ENCODE results near the gene TMEM256.
"Not testable (repeated sequence)": the region's sequence is repeated elsewhere in the genome, so short reads cannot be mapped to it uniquely, and the experiment has no call there.

The TMEM256 gene

GRCh38 chr17:7382901-7383300 lies 21.0 kb downstream of the TMEM256 start:
- no peak for TF ChIP-seq CTCF (IDR thresholded peaks at IDR 0.05; ENCODE audit: insufficient read depth, missing control alignments)
- no peak for DNase-seq (ENCODE audit: insufficient read length, low spot score)
- FAIRE-seq = no peak

GRCh38 chr17:7380855-7381683 lies 22.8 kb downstream of the TMEM256 start, which contains the start of gene TNK1:
TNK1 (plus strand) TSS chr17:7381089; CDS start chr17:7382927, 1,838 bp downstream.
- FAIRE-seq = no peak
- no peak for TF ChIP-seq CTCF (IDR thresholded peaks at IDR 0.05; ENCODE audit: insufficient read depth, missing control alignments)
- DNase-seq (ENCODE audit: insufficient read length, low spot score) = peak; percentile 90

- DNase-seq (ENCODE audit: insufficient read length, low spot score) = no peak
- FAIRE-seq = no peak
- TF ChIP-seq CTCF (IDR thresholded peaks at IDR 0.05; ENCODE audit: insufficient read depth, missing control alignments) = no peak
These were observed 23.6 kb downstream of the TMEM256 start for GRCh38 chr17:7380321-7380720.

GRCh38 chr17:7379134-7379533 lies 24.8 kb downstream of the TMEM256 start:
- no peak for TF ChIP-seq CTCF (IDR thresholded peaks at IDR 0.05; ENCODE audit: insufficient read depth, missing control alignments)

GRCh38 chr17:7374353-7374752 lies 29.5 kb downstream of the TMEM256 start:
- no peak for FAIRE-seq
- TF ChIP-seq CTCF (IDR thresholded peaks at IDR 0.05; ENCODE audit: insufficient read depth, missing control alignments) = no peak
- no peak for DNase-seq (ENCODE audit: insufficient read length, low spot score)

More at GRCh38 chr17:7379134-7379533, 24.8 kb downstream of the TMEM256 start:
- FAIRE-seq (no peak), DNase-seq (ENCODE audit: insufficient read length, low spot score) (no peak)

- FAIRE-seq = no peak
- TF ChIP-seq CTCF (IDR thresholded peaks at IDR 0.05; ENCODE audit: insufficient read depth, missing control alignments) = no peak
- no peak for DNase-seq (ENCODE audit: insufficient read length, low spot score)
These were observed 33.0 kb downstream of the TMEM256 start for GRCh38 chr17:7370853-7371252.

- no peak for TF ChIP-seq CTCF (IDR thresholded peaks at IDR 0.05; ENCODE audit: insufficient read depth, missing control alignments)
- no peak for FAIRE-seq
- no peak for DNase-seq (ENCODE audit: insufficient read length, low spot score)
These were observed 34.1 kb downstream of the TMEM256 start for GRCh38 chr17:7369825-7370224.

- not testable (repeated sequence) for FAIRE-seq; DNase-seq (ENCODE audit: insufficient read length, low spot score)
These were observed 35.3 kb downstream of the TMEM256 start for GRCh38 chr17:7368599-7368994.
